D721Med (cell line): Measurements from ENCODE around the gene RPL7A.
"Not testable (repeated sequence)": the region's sequence is repeated elsewhere in the genome, so short reads cannot be mapped to it uniquely, and the experiment has no call there.

Source experiments
- DNase-seq: peaks from one replicate; pipeline ENCODE4 v3.0.0; 2011; ENCODE audit warnings: low spot score; ENCODE audit not compliant: insufficient read length
- FAIRE-seq: peaks from 2 replicates; lab custom pipeline; 2011; peaks lifted over from hg19 to GRCh38; lab: Jason Lieb, UNC
- CTCF ChIP-seq: IDR thresholded peaks from 2 replicates; pipeline ENCODE4 v1.5.1; 2012; ENCODE audit warnings: mild to moderate bottlenecking, control low read depth; ENCODE audit not compliant: insufficient read depth; ENCODE audit errors: missing control alignments

The RPL7A gene

GRCh38 chr9:133384736-133385321 lies 36.8 kb downstream of the RPL7A start:
- DNase-seq (no peak), FAIRE-seq (no peak)
- no peak for TF ChIP-seq CTCF

- DNase-seq (no peak), FAIRE-seq (no peak)
- no peak for TF ChIP-seq CTCF
Measured at GRCh38 chr9:133385452-133385851, 37.4 kb downstream of the RPL7A start.

- FAIRE-seq (no peak), DNase-seq (no peak)
- TF ChIP-seq CTCF: no peak
Measured at GRCh38 chr9:133386338-133386737, 38.3 kb downstream of the RPL7A start.

- TF ChIP-seq CTCF: no peak
- no peak for FAIRE-seq
- no peak for DNase-seq
Measured at GRCh38 chr9:133387680-133388079, 39.7 kb downstream of the RPL7A start.

GRCh38 chr9:133389025-133389557 lies 41.1 kb downstream of the RPL7A start:
- TF ChIP-seq CTCF: no peak
- FAIRE-seq: no peak

DNA sequence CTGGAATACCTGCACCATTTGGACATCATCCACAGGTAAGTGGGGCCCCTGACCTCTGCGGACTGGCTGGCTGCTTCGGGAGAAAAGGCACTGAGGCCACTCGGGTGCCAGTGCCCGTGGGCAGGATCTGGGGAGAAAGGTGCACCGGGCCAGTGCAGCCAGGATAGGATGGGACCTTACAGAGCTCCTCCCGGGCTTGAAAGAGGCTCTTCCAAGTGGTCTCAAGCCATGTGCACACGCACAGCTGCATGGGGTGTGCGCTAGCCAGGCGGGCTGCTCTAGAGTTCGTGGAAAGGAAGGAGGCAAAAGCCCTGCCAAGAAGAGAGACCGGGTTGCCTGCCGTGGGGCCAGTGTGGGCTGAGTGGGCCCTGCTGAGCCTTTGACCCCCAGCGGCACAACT lies 41.5 kb downstream of the RPL7A start:
- no peak for TF ChIP-seq CTCF
- FAIRE-seq (no peak), DNase-seq (no peak)

More at GRCh38 chr9:133389025-133389557, 41.1 kb downstream of the RPL7A start:
- DNase-seq: no peak

DNA sequence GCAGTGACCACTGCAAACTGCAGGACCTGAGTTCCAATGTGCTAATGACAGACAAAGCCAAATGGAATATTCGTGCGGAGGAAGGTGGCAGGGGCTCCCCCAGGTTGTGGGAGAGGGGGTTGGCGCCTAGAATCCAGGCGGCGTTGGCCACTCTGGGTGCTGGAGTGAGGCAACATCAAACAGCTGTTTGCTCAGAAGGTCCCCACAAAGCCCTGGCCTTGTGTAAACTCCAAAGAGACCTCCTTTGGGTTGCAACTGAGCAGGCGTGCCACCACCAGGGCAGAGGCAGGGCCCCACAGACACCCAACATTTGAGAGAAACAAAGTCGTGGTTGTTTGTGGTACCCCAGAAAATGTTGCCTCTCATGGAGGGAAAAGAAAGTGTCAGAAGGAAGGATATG lies 42.7 kb downstream of the RPL7A start:
- TF ChIP-seq CTCF: no peak
- FAIRE-seq (no peak), DNase-seq (no peak)

DNA sequence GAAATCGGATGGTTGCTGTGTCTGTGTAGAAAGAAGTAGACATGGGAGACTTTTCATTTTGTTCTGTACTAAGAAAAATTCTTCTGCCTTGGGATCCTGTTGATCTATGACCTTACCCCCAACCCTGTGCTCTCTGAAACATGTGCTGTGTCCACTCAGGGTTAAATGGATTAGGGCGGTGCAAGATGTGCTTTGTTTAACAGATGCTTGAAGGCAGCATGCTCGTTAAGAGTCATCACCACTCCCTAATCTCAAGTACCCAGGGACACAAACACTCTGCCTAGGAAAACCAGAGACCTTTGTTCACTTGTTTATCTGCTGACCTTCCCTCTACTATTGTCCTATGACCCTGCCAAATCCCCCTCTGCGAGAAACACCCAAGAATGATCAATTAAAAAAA lies 43.4 kb downstream of the RPL7A start:
- not testable (repeated sequence) for DNase-seq, FAIRE-seq

GRCh38 chr9:133392308-133392707 lies 44.3 kb downstream of the RPL7A start:
- not testable (repeated sequence) for FAIRE-seq, DNase-seq
